HEK293T (cell line): ENCODE results near the gene THOC5.

Experiments
- CTCF ChIA-PET: fragments of 350-600 bp; formaldehyde crosslinking; extraction: SDS; loops from one replicate; lab custom pipeline; 2021; ENCODE audit warnings: antibody characterized with exemption, inconsistent platforms; lab: Yijun Ruan, JAX
- POLR2A ChIA-PET: fragments of 350-600 bp; formaldehyde crosslinking; extraction: SDS; loops from one replicate; lab custom pipeline; 2020; ENCODE audit warnings: antibody characterized with exemption, inconsistent platforms; lab: Yijun Ruan, JAX
- DNase-seq: peaks from one replicate; pipeline ENCODE4 v3.0.0; 2012; ENCODE audit warnings: mixed read lengths; ENCODE audit errors: extremely low spot score
- ARNT ChIP-seq: fragments of 450-650 bp; IDR thresholded peaks from 2 replicates; pipeline ENCODE4 v1.6.1; 2017; ENCODE audit warnings: mild to moderate bottlenecking
- BHLHE40 ChIP-seq: fragments of 450-650 bp; IDR thresholded peaks from 2 replicates; pipeline ENCODE4 v1.6.1; 2016; ENCODE audit warnings: mild to moderate bottlenecking, moderate library complexity, borderline replicate concordance
- CTBP1 ChIP-seq: fragments of 450-650 bp; IDR thresholded peaks from 2 replicates; pipeline ENCODE4 v1.6.1; 2016; ENCODE audit warnings: borderline replicate concordance
- ELF4 ChIP-seq: fragments of 450-650 bp; IDR thresholded peaks from 2 replicates; pipeline ENCODE4 v1.6.1; 2017; ENCODE audit warnings: antibody characterized with exemption
- FOXA1 ChIP-seq: fragments of 450-650 bp; IDR thresholded peaks from 2 replicates; pipeline ENCODE4 v1.6.1; 2016; ENCODE audit warnings: mild to moderate bottlenecking
- FOXK2 ChIP-seq: fragments of 450-650 bp; IDR thresholded peaks from 2 replicates; pipeline ENCODE4 v1.6.1; 2016; ENCODE audit warnings: mild to moderate bottlenecking
- FOXM1 ChIP-seq: fragments of 450-650 bp; IDR thresholded peaks from 2 replicates; pipeline ENCODE4 v1.6.1; 2017; ENCODE audit warnings: mild to moderate bottlenecking, borderline replicate concordance
- HDGF ChIP-seq: fragments of 450-650 bp; IDR thresholded peaks from 2 replicates; pipeline ENCODE4 v1.6.1; 2017; ENCODE audit warnings: antibody characterized with exemption, borderline replicate concordance
- L3MBTL2 ChIP-seq: fragments of 450-650 bp; conservative IDR thresholded peaks from 2 replicates; pipeline ENCODE4 v1.6.1; 2016; ENCODE audit warnings: mild to moderate bottlenecking
- LEF1 ChIP-seq: fragments of 450-650 bp; IDR thresholded peaks from 2 replicates; pipeline ENCODE4 v1.6.1; 2017; ENCODE audit warnings: mild to moderate bottlenecking, borderline replicate concordance
- NFRKB ChIP-seq: fragments of 450-650 bp; IDR thresholded peaks from 2 replicates; pipeline ENCODE4 v1.6.1; 2016; ENCODE audit warnings: mild to moderate bottlenecking, moderate library complexity
- PKNOX1 ChIP-seq: fragments of 450-650 bp; IDR thresholded peaks from 2 replicates; pipeline ENCODE4 v1.6.1; 2016
- SP1 ChIP-seq: fragments of 450-650 bp; IDR thresholded peaks from 2 replicates; pipeline ENCODE4 v1.6.1; 2017
- SUZ12 ChIP-seq: fragments of 450-650 bp; IDR thresholded peaks from 2 replicates; pipeline ENCODE4 v1.6.1; 2016; ENCODE audit warnings: mild to moderate bottlenecking
- TARDBP ChIP-seq: fragments of 450-650 bp; IDR thresholded peaks from 2 replicates; pipeline ENCODE4 v1.6.1; 2016
- ZNF384 ChIP-seq: fragments of 450-650 bp; IDR thresholded peaks from 2 replicates; pipeline ENCODE4 v1.6.1; 2016

Gene THOC5

DNA sequence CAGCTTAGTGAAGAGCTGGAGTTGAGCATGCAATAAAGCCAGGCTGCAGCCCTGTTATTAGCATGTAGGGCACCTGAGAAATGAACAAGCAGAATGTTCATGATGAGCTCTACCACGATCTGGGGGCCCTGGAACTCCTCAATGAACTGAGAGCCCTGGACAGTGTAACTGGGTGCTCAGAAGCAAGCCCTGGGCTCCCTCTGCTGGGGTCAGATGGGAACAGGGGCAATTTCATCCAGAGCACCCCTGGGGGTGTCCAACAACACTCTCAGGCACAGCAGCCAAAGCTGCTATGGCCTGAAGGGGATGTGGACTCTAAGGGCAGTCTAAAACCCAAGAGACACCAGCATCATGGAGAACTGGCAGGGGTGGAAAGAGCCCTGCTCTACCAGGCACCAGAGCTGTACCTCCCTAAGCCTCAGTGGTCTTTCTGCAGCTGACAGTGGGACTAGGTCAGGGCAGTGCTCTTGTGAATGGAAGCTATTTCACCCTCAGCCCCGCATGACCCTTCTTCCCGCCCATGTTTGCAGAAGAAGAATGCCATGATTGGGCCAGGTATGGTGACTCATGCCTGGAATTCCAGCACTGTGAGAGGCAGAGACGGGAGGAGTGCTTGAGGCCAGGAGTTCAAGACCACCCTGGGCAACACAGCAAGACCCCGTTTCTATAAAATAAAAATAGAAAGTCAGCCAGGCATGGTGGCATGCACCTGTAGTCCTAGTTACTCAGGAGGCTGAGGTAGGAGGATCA lies 28.9 kb downstream of the THOC5 start:
- DNase-seq = peak; percentile 56
- TF ChIP-seq ZNF384 (no peak), SUZ12 (no peak), ARNT (no peak), LEF1 (no peak), HDGF (no peak), FOXM1 (no peak), PKNOX1 (no peak), NFRKB (no peak), FOXA1 (no peak), ELF4 (no peak)
- POLR2A ChIA-PET = interaction anchor here (1.1 kb wide), 1 partner anchor 14 kb away, joined by 3 read pairs; no protein-coding TSS in a partner anchor
- CTCF ChIA-PET = no interaction called here

DNA sequence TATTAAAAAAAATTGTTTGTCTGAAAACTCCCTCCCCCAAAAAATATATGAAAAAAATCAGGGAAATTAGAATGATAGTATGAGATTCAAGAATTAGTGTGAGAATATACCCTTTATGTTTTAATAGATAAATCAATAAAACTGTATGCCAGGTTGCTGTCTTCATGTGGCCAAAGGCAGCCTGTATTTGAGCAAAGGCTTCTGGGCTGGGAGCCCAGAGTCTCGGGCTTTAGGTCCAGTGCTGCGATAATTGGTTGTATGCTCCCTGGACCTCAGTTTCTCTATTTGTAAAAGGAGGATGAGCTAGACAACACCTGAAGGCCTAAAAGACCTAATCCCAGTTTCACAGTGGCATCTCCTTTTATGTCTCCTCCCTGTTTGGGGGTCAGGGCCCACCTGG lies 29.8 kb downstream of the THOC5 start:
- CTCF ChIA-PET = no interaction called here
- POLR2A ChIA-PET = no interaction called here
- TF ChIP-seq FOXM1 = no peak
- TF ChIP-seq HDGF = no peak
- TF ChIP-seq ARNT = no peak
- TF ChIP-seq PKNOX1 = no peak

DNA sequence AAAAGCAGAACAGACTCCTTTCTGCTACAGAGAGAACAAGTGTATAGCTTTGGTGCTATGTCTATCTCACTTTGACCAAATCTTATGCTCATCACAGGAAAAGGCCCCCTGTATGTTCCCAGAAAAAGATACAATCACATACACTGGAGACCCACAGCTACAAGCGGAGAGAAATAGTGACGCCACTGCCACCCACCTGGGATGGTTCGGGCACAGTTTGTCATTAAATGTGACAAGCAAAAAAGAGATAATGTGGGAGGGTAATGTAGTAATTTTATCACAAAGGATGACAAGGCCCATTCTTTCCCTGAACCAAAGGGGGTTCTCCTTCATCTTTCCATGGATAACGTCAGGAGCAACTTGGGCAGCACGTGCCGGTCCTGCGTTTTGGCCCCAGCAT lies 32.0 kb downstream of the THOC5 start:
- no peak for DNase-seq
- ChIA-PET POLR2A (no interaction called here), CTCF (no interaction called here)
- no peak for TF ChIP-seq L3MBTL2
- no peak for TF ChIP-seq CTBP1
- no peak for TF ChIP-seq ZNF384
- no peak for TF ChIP-seq ARNT

More for the DNA sequence above, 29.8 kb downstream of the THOC5 start:
- DNase-seq = no peak

DNA sequence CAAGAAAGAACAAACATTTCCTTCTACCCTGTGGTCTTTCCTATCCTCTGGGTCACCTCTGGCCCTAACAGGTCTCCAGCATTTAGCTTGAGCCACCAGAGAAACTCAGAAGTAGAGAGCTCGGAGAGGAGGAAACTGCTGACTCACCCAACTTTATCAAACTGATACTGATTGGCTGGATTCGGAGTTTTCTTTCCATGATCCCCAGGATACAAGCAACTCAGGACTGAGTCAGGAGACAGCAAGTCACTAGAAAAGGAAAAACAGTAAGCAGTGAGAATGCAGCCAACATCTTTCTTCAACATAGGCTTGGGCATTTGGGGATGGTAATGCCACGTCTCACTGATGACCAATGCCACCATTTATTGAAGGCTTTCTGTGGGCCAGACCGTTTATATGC lies 32.7 kb downstream of the THOC5 start:
- no peak for DNase-seq
- no peak for TF ChIP-seq FOXA1
- no peak for TF ChIP-seq FOXM1
- TF ChIP-seq FOXK2 = no peak
- TF ChIP-seq PKNOX1 = no peak
- no peak for TF ChIP-seq SUZ12
- TF ChIP-seq TARDBP = no peak
- TF ChIP-seq NFRKB = no peak
- no peak for TF ChIP-seq LEF1
- no peak for TF ChIP-seq HDGF
- no peak for TF ChIP-seq ZNF384
- no peak for TF ChIP-seq SP1
- no peak for TF ChIP-seq ELF4
- no peak for TF ChIP-seq ARNT
- no peak for TF ChIP-seq CTBP1
- no peak for TF ChIP-seq BHLHE40
- no peak for TF ChIP-seq L3MBTL2
- POLR2A ChIA-PET = no interaction called here
- CTCF ChIA-PET = no interaction called here

GRCh38 chr22:29519996-29520395 lies 33.6 kb downstream of the THOC5 start:
- CTCF ChIA-PET = no interaction called here
- POLR2A ChIA-PET = no interaction called here
- no peak for TF ChIP-seq SP1
- TF ChIP-seq BHLHE40 = no peak
- no peak for TF ChIP-seq HDGF
- no peak for TF ChIP-seq ZNF384
- no peak for TF ChIP-seq SUZ12
- no peak for TF ChIP-seq FOXM1
- TF ChIP-seq NFRKB = no peak
- TF ChIP-seq ARNT = no peak
- TF ChIP-seq PKNOX1 = no peak
- no peak for TF ChIP-seq FOXK2
- TF ChIP-seq FOXA1 = no peak
- TF ChIP-seq L3MBTL2 = no peak
- TF ChIP-seq CTBP1 = no peak
- TF ChIP-seq ELF4 = no peak
- TF ChIP-seq TARDBP = no peak
- TF ChIP-seq LEF1 = no peak
- DNase-seq = no peak

DNA sequence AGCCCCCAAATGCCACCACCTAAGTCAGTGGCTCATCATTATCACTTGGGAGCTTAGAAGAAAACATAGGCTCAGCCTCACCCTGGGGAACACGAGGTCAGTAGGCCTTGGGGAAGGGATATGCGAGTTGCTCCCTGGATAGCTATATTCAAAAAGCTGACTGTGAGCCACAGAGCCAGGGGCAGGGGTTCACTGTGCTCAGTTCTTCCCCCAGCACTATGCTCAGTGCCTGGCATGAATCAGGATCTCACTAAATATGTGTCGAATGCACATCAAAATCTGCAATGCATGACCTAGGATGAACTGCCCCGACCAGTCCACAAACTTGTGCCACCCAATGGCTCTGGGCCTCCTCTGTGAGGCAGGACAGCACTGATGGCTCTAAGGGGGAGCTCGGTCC lies 35.1 kb downstream of the THOC5 start:
- DNase-seq = no peak
- ChIA-PET POLR2A (no interaction called here), CTCF (interaction anchor here (0.6 kb wide), 1 partner anchor 236 kb away, joined by 3 read pairs; no protein-coding TSS in a partner anchor)
- no peak for TF ChIP-seq ARNT
- no peak for TF ChIP-seq SUZ12
- no peak for TF ChIP-seq TARDBP
- no peak for TF ChIP-seq HDGF
- no peak for TF ChIP-seq FOXK2
- no peak for TF ChIP-seq L3MBTL2
- no peak for TF ChIP-seq NFRKB
- no peak for TF ChIP-seq PKNOX1
- no peak for TF ChIP-seq SP1
- no peak for TF ChIP-seq FOXA1
- no peak for TF ChIP-seq FOXM1
- TF ChIP-seq BHLHE40 = no peak
- no peak for TF ChIP-seq ELF4
- no peak for TF ChIP-seq ZNF384
- no peak for TF ChIP-seq CTBP1
- TF ChIP-seq LEF1 = no peak
